ENCODE results near the gene CYP2A7. TPM values are rescaled to one million over a fixed set of nuclear protein-coding genes. Genes with fewer than 3 reads are reported as not detected.
"Not testable (repeated sequence)": the region's sequence is repeated elsewhere in the genome, so short reads cannot be mapped to it uniquely, and the experiment has no call there.

CYP2A7 gene
- total RNA-seq, 2 experiments from 2014 or later: not detected

- POLR2A ChIA-PET: not testable (repeated sequence)
These were observed 18.5 kb upstream of the CYP2A7 start for GRCh38 chr19:40900521-40900920.

GRCh38 chr19:40899964-40900363, 17.9 kb upstream of the CYP2A7 start:
- CTCF ChIA-PET: interaction anchor here (0.6 kb wide), 1 partner anchor 942 kb away, joined by 3 read pairs; no protein-coding TSS in a partner anchor
- POLR2A ChIA-PET: not testable (repeated sequence)

More at GRCh38 chr19:40900521-40900920, 18.5 kb upstream of the CYP2A7 start:
- CTCF ChIA-PET: interaction anchor here (0.6 kb wide), 1 partner anchor 941 kb away, joined by 3 read pairs; no protein-coding TSS in a partner anchor

- CTCF ChIA-PET: not testable (repeated sequence)
These were observed 15.1 kb upstream of the CYP2A7 start for GRCh38 chr19:40896843-40897789.

GRCh38 chr19:40896418-40896796, 14.4 kb upstream of the CYP2A7 start:
- ChIA-PET POLR2A (interaction anchor here (0.7 kb wide), 1 partner anchor 101 kb away, joined by 11 read pairs; no protein-coding TSS in a partner anchor), CTCF (no interaction called here)

More at GRCh38 chr19:40896843-40897789, 15.1 kb upstream of the CYP2A7 start:
- POLR2A ChIA-PET: interaction anchor here (0.7 kb wide), 1 partner anchor 101 kb away, joined by 11 read pairs; no protein-coding TSS in a partner anchor

GRCh38 chr19:40893112-40893511, 11.1 kb upstream of the CYP2A7 start:
- ChIA-PET POLR2A (no interaction called here), CTCF (no interaction called here)

GRCh38 chr19:40889366-40889765, 7.3 kb upstream of the CYP2A7 start:
- ChIA-PET CTCF (no interaction called here), POLR2A (no interaction called here)

- ChIA-PET CTCF (no interaction called here), POLR2A (no interaction called here)
These were observed 6.2 kb upstream of the CYP2A7 start for GRCh38 chr19:40888191-40888590.

GRCh38 chr19:40884187-40884931, 2.3 kb upstream of the CYP2A7 start:
- POLR2A ChIA-PET, CTCF ChIA-PET: not testable (repeated sequence)

GRCh38 chr19:40879349-40879748, 2.7 kb downstream of the CYP2A7 start:
- POLR2A ChIA-PET, CTCF ChIA-PET: not testable (repeated sequence)

GRCh38 chr19:40875526-40875951, 6.5 kb downstream of the CYP2A7 start:
- POLR2A ChIA-PET, CTCF ChIA-PET: not testable (repeated sequence)

- POLR2A ChIA-PET, CTCF ChIA-PET: not testable (repeated sequence)
These were observed 7.2 kb downstream of the CYP2A7 start for GRCh38 chr19:40874874-40875273.

GRCh38 chr19:40873873-40874272, 8.2 kb downstream of the CYP2A7 start:
- CTCF ChIA-PET, POLR2A ChIA-PET: not testable (repeated sequence)

- CTCF ChIA-PET: no interaction called here
- POLR2A ChIA-PET: no interaction called here
These were observed 9.8 kb downstream of the CYP2A7 start for GRCh38 chr19:40872209-40872608.

GRCh38 chr19:40867701-40868100, 14.3 kb downstream of the CYP2A7 start:
- CTCF ChIA-PET: no interaction called here
- POLR2A ChIA-PET: no interaction called here

- POLR2A ChIA-PET, CTCF ChIA-PET: not testable (repeated sequence)
These were observed 17.1 kb downstream of the CYP2A7 start for GRCh38 chr19:40864739-40865496.

GRCh38 chr19:40862785-40863184, 19.2 kb downstream of the CYP2A7 start:
- CTCF ChIA-PET: no interaction called here
- POLR2A ChIA-PET: no interaction called here

- POLR2A ChIA-PET: no interaction called here
- CTCF ChIA-PET: no interaction called here
These were observed 19.7 kb downstream of the CYP2A7 start for GRCh38 chr19:40862333-40862732.

- ChIA-PET CTCF (no interaction called here), POLR2A (no interaction called here)
These were observed 23.9 kb downstream of the CYP2A7 start for GRCh38 chr19:40858109-40858508.

- POLR2A ChIA-PET: not testable (repeated sequence)
These were observed 29.4 kb downstream of the CYP2A7 start for GRCh38 chr19:40852467-40853152.

GRCh38 chr19:40850277-40850676, 31.8 kb downstream of the CYP2A7 start, which contains the start of gene CYP2A6:
Gene CYP2A6, minus strand, starts transcription at chr19:40850447. Its CDS starts 21 bp downstream, at chr19:40850426.
- CTCF ChIA-PET: not testable (repeated sequence)

More at GRCh38 chr19:40852467-40853152, 29.4 kb downstream of the CYP2A7 start:
- CTCF ChIA-PET: not testable (repeated sequence)

More at GRCh38 chr19:40850277-40850676, 31.8 kb downstream of the CYP2A7 start, which contains the start of gene CYP2A6:
- POLR2A ChIA-PET: not testable (repeated sequence)

Data from activated CD8-positive, alpha-beta memory T cell treated with anti-CD3 and anti-CD28 coated beads for 36 hours (primary cell).